HCT116 (cell line): Measurements from ENCODE around the gene LASP1NB. TPM values are rescaled to one million over a fixed set of nuclear protein-coding genes. Genes with fewer than 3 reads are reported as not detected.
"Not testable (repeated sequence)": the region's sequence is repeated elsewhere in the genome, so short reads cannot be mapped to it uniquely, and the experiment has no call there.

ENCODE experiments used
- ATAC-seq: fragments of 200-7000 bp; cut with Tn5 transposase; 2 replicates; pipeline ENCODE4 v1.9.1; 2020; ENCODE audit warnings: mild to moderate bottlenecking, moderate library complexity
- BruUV-seq: library from RNA; stranded (reverse); fragments of 400-500 nt; replicated peaks from 2 replicates; lab custom pipeline; 2021; lab: Mats Ljungman, UMichigan
- CTCF ChIA-PET: fragments of 300-600 bp; sonication (Branson Sonifier 250); formaldehyde crosslinking; loops from one replicate; lab custom pipeline; 2021; ENCODE audit warnings: antibody characterized with exemption; lab: Charles Lee
- POLR2A ChIA-PET: fragments of 300-600, 350-600 bp; sonication (Branson Sonifier 250); formaldehyde crosslinking; loops from one replicate; lab custom pipeline; 2021; ENCODE audit warnings: antibody characterized with exemption; lab: Charles Lee
- RAD21 ChIA-PET, 2 experiments: fragments of 300-600 bp; sonication (Branson Sonifier 250); formaldehyde crosslinking; loops; one replicate each; lab custom pipeline; 2023; ENCODE audit warnings: low total read pairs in 2 of 2; ENCODE audit not compliant: uncharacterized antibody in 2 of 2, unreplicated experiment in 2 of 2, low non-redundant PET in 1 of 2; lab: Charles Lee
- DNase-seq: peaks from one replicate; pipeline ENCODE4 v3.0.0-alpha.2; 2010; ENCODE audit warnings: low read depth, low spot score
- H2AFZ ChIP-seq: fragments of 200-600 bp; shearing (Covaris generic), sonication (generic); 2 replicates; pipeline ENCODE4 v1.6.1; 2017; ENCODE audit warnings: low read depth, mixed run types, mixed read lengths, antibody characterized with exemption, low read length; ENCODE audit not compliant: poor library complexity, severe bottlenecking
- H3K27ac ChIP-seq: 2 replicates; pipeline ENCODE4 v1.5.1; 2012; ENCODE audit warnings: low read depth, low read length
- H3K27me3 ChIP-seq: fragments of 200-600 bp; sonication (generic); 2 replicates; pipeline ENCODE4 v1.6.1; 2016; ENCODE audit warnings: mixed run types, low read length, mixed read lengths; ENCODE audit not compliant: insufficient read depth
- H3K36me3 ChIP-seq, 2 experiments: fragments of 200-500 bp in 1 of 2; fragments of 200-600 bp in 1 of 2; sonication (Bioruptor generic) in 1 of 2; sonication (generic) in 1 of 2; 2 replicates each; pipeline versions ENCODE4 v1.5.1 to v1.6.1; 2014 to 2016; ENCODE audit warnings: low read length in 2 of 2, inconsistent platforms in 1 of 2, mixed read lengths in 1 of 2, mixed run types in 1 of 2; ENCODE audit not compliant: insufficient read depth in 2 of 2, control insufficient read depth in 1 of 2
- H3K4me1 ChIP-seq, 2 experiments: fragments of 200-600 bp in 1 of 2; sonication (generic) in 1 of 2; 2 replicates each; pipeline versions ENCODE4 v1.5.1 to v1.6.1; 2012 to 2017; ENCODE audit warnings: low read length in 2 of 2, inconsistent platforms in 1 of 2, mild to moderate bottlenecking in 1 of 2, mixed read lengths in 1 of 2, mixed run types in 1 of 2, moderate library complexity in 1 of 2; ENCODE audit not compliant: insufficient read depth in 2 of 2, control insufficient read depth in 1 of 2
- H3K4me2 ChIP-seq: fragments of 200-600 bp; sonication (generic); 2 replicates; pipeline ENCODE4 v1.6.1; 2017; ENCODE audit warnings: mixed run types, low read length, mixed read lengths
- H3K4me3 ChIP-seq, 2 experiments: fragments of 200-600 bp in 1 of 2; sonication (generic) in 1 of 2; replicated peaks in 1 of 2; 2 replicates each; pipeline ENCODE4 v1.5.1; 2011 to 2016; ENCODE audit warnings: low read length in 2 of 2, control low read depth in 1 of 2, low read depth in 1 of 2, mild to moderate bottlenecking in 1 of 2, mixed read lengths in 1 of 2, mixed run types in 1 of 2
- H3K79me2 ChIP-seq: fragments of 200-600 bp; sonication (generic); 2 replicates; pipeline ENCODE4 v1.6.1; 2017; ENCODE audit warnings: mild to moderate bottlenecking, mixed run types, low read length, moderate library complexity, mixed read lengths; ENCODE audit not compliant: insufficient read depth
- H3K9ac ChIP-seq: fragments of 200-600 bp; sonication (generic); 2 replicates; pipeline ENCODE4 v1.6.1; 2016; ENCODE audit warnings: low read length, mixed read lengths
- H3K9me2 ChIP-seq: fragments of 200-600 bp; sonication (generic), shearing (Covaris generic); 2 replicates; pipeline ENCODE4 v1.6.1; 2017; ENCODE audit warnings: mixed run types, mild to moderate bottlenecking, moderate library complexity; ENCODE audit not compliant: insufficient read depth
- H3K9me3 ChIP-seq, 2 experiments: fragments of 200-500 bp in 1 of 2; fragments of 200-600 bp in 1 of 2; sonication (Bioruptor generic) in 1 of 2; sonication (generic) in 1 of 2; 2 replicates each; pipeline ENCODE4 v1.6.1; 2014 to 2017; ENCODE audit warnings: low read length in 2 of 2, mixed read lengths in 2 of 2, inconsistent platforms in 1 of 2, low read depth in 1 of 2, mild to moderate bottlenecking in 1 of 2, mixed run types in 1 of 2, moderate library complexity in 1 of 2; ENCODE audit not compliant: control insufficient read depth in 1 of 2, insufficient read depth in 1 of 2
- H4K20me1 ChIP-seq: fragments of 200-600 bp; sonication (generic), shearing (Covaris generic); 2 replicates; pipeline ENCODE4 v1.6.1; 2017; ENCODE audit warnings: mixed run types, mild to moderate bottlenecking, moderate library complexity; ENCODE audit not compliant: insufficient read depth
- CEBPB ChIP-seq: IDR thresholded peaks from 2 replicates; pipeline ENCODE4 v1.6.1; 2012; ENCODE audit warnings: low read depth
- POLR2A ChIP-seq: IDR thresholded peaks from 2 replicates; pipeline ENCODE4 v1.7.0; 2011; ENCODE audit warnings: borderline replicate concordance; ENCODE audit not compliant: insufficient read depth, insufficient read length; ENCODE audit errors: extremely low read depth
- SRF ChIP-seq: IDR thresholded peaks from 2 replicates; pipeline ENCODE4 v1.6.1; 2012; ENCODE audit warnings: low read depth
- intact Hi-C: fragments of 100-400 bp; cut with micrococcal nuclease; formaldehyde crosslinking; loops from 2 replicates; pipeline ENCODE4 v1.10.0; 2022
- microRNA-seq: library from miRNA; unstranded; fragments of <30 nt; microRNA quantifications from one replicate; pipeline ENCODE4, GENCODE V29; 2016; ENCODE audit warnings: borderline number of aligned reads
- total RNA-seq: library from RNA; stranded (reverse); gene quantifications from one replicate; pipeline ENCODE4 v1.2.1, GENCODE V29; 2021; ENCODE audit not compliant: unreplicated experiment
- TF ChIP-seq, protein P1 (sequence below): IDR thresholded peaks from 2 replicates; pipeline ENCODE4 v1.6.1; 2012
- TF ChIP-seq, protein P2 (sequence below): IDR thresholded peaks from 2 replicates; pipeline ENCODE4 v1.6.1; 2012

Gene LASP1NB

DNA sequence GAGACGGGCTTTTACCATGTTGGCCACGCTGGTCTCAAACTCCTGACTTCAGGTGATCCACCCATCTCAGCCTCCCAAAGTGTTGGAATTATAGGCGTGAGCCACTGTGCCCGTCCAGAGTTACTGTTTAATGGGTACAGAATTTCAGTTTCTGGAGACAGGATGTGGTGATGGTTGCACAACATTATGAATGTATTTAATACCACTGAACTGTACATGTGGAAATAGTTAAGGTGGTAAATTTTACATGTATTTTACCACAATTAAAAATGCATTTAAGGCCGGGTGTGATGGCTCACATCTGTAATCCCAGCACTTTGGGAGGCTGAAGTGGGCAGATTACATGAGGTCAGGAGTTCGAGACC, 50.8 kb downstream of the LASP1NB start:
- POLR2A ChIA-PET, H3K9me3 ChIP-seq, RAD21 ChIA-PET, H3K79me2 ChIP-seq, H4K20me1 ChIP-seq, H3K4me3 ChIP-seq, DNase-seq, H3K27me3 ChIP-seq, H3K27ac ChIP-seq, BruUV-seq, H3K9me2 ChIP-seq, H3K36me3 ChIP-seq, H3K9ac ChIP-seq, H2AFZ ChIP-seq: not testable (repeated sequence)
- 0 out of 2 replicates have a peak, but pooled peaks have one; percentile 24 for TF ChIP-seq CEBPB
- TF ChIP-seq, protein P1, sequence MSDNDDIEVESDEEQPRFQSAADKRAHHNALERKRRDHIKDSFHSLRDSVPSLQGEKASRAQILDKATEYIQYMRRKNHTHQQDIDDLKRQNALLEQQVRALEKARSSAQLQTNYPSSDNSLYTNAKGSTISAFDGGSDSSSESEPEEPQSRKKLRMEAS = 0 out of 2 replicates have a peak, but pooled peaks have one; percentile 4
- Histone ChIP-seq H3K4me1 (peaks cover 7 to 15% of the 10 kb centered on the region in 2 experiments), H3K4me2 (peak overlapping the region; percentile 81)
- intact Hi-C loops = loop anchor here (5.0 kb wide), 1 partner anchor 261 kb away; no protein-coding TSS in a partner anchor
- CTCF ChIA-PET = interaction anchor here (1.0 to 2.1 kb wide), 4 partner anchors 13 to 189 kb away, joined by 3 to 8 read pairs (median 3); no protein-coding TSS in a partner anchor
- ATAC-seq = peak; percentile 49

DNA sequence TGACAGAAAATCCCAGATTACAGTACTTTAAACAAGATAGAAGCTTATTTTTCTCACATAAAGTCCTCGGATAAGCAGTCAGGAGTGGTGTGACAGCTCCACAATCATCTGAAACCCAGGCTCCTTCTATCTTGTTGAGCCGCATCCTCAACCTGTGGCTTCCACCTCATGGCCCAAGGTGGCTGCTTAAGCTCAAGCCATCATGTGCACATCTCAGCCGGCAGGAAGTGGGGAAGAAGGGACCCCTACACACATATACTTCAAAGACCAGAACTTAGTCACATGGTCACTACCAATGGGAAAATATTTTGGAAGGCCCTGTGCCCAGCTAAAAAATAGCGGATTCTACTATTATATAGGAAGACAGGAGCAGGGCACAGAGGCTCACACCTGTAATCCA, 52.8 kb downstream of the LASP1NB start:
- TF ChIP-seq, protein P2, sequence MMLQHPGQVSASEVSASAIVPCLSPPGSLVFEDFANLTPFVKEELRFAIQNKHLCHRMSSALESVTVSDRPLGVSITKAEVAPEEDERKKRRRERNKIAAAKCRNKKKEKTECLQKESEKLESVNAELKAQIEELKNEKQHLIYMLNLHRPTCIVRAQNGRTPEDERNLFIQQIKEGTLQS = no peak
- TF ChIP-seq POLR2A = no peak
- TF ChIP-seq CEBPB = no peak
- no peak for TF ChIP-seq SRF
- POLR2A ChIA-PET = interaction anchor here (0.6 kb wide), 1 partner anchor 1150 kb away, joined by 3 read pairs; no protein-coding TSS in a partner anchor
- no peak overlapping the region for H3K9ac ChIP-seq
- peaks cover 7 to 19% of the 10 kb centered on the region in 2 experiments for H3K4me1 ChIP-seq
- H4K20me1 ChIP-seq = no peaks in the 10 kb centered on the region
- intact Hi-C loops = loop anchor here (5.0 kb wide), 1 partner anchor 259 kb away; no protein-coding TSS in a partner anchor
- no peak overlapping the region for H3K4me3 ChIP-seq
- H3K9me3 ChIP-seq = no peaks in the 10 kb centered on the region
- BruUV-seq = no TSS peak
- H3K27ac ChIP-seq = no peak overlapping the region
- H3K9me2 ChIP-seq = no peaks in the 10 kb centered on the region
- CTCF ChIA-PET = interaction anchor here (1.6 to 1.7 kb wide), 2 partner anchors 176 to 187 kb away, joined by 3 to 9 read pairs; no protein-coding TSS in a partner anchor
- ATAC-seq = no peak
- no peak for DNase-seq
- RAD21 ChIA-PET = no interaction called here
- H2AFZ ChIP-seq = no peak overlapping the region
- H3K4me2 ChIP-seq = no peak overlapping the region
- no peaks in the 10 kb centered on the region for H3K27me3 ChIP-seq
- H3K36me3 ChIP-seq = no peaks in the 10 kb centered on the region
- no peaks in the 10 kb centered on the region for H3K79me2 ChIP-seq

Small RNA genes lying within 50 kb of the gene (microRNA-seq; reads per million reads assigned to microRNA genes)
- gene MIR6779 = not detected

Other genes starting within 250 kb of the LASP1NB start
- gene MLLT6, start 220.3 kb upstream of the LASP1NB start, total RNA-seq = 110 TPM
- 50.2 TPM for gene CISD3, start 195.3 kb upstream of the LASP1NB start, total RNA-seq
- gene PCGF2, start 177.3 kb upstream of the LASP1NB start, total RNA-seq = 64.6 TPM
- 346 TPM for gene PSMB3, start 172.9 kb upstream of the LASP1NB start, total RNA-seq
- 40.3 TPM for gene PIP4K2B, start 126.1 kb upstream of the LASP1NB start, total RNA-seq
- 23.9 TPM for gene CWC25, start 100.3 kb upstream of the LASP1NB start, total RNA-seq
- 1,631 TPM for gene RPL23, start 71.9 kb upstream of the LASP1NB start, total RNA-seq
- gene LASP1, start 55.6 kb upstream of the LASP1NB start, total RNA-seq = 149 TPM
- not detected for gene FBXO47, start 41.8 kb downstream of the LASP1NB start, total RNA-seq
- gene PLXDC1, start 226.0 kb downstream of the LASP1NB start, total RNA-seq = 1.8 TPM
- gene ARL5C, start 240.5 kb downstream of the LASP1NB start, total RNA-seq = not detected